K562 (cell line): ENCODE results near the gene GRIA1.

Experiments used
- ARID3A ChIP-seq: IDR thresholded peaks from 2 replicates; pipeline ENCODE4 v1.6.1; 2012; ENCODE audit warnings: low read depth, low read length, improper control_type of control experiment, borderline replicate concordance
- ESRRA ChIP-seq: fragments of 450-650 bp; IDR thresholded peaks from 2 replicates; pipeline ENCODE4 v1.6.1; 2014; ENCODE audit warnings: low read depth, mild to moderate bottlenecking, moderate library complexity, borderline replicate concordance
- MEF2D ChIP-seq: conservative IDR thresholded peaks from 2 replicates; pipeline ENCODE4 v1.6.1; 2016; ENCODE audit warnings: low read depth, missing genetic modification characterization, missing compliant biosample characterization
- POLR3G ChIP-seq: IDR thresholded peaks from 2 replicates; pipeline ENCODE4 v1.6.1; 2011; ENCODE audit not compliant: insufficient read length, insufficient replicate concordance; ENCODE audit errors: extremely low read depth
- ZNF274 ChIP-seq: IDR thresholded peaks from 2 replicates; pipeline ENCODE4 v1.6.1; 2011; ENCODE audit warnings: low read depth, mild to moderate bottlenecking, low read length, moderate library complexity, borderline replicate concordance
- ZNF512 ChIP-seq: IDR thresholded peaks from 2 replicates; pipeline ENCODE4 v1.6.1; 2016; ENCODE audit warnings: missing genetic modification characterization, missing compliant biosample characterization
- TF ChIP-seq, protein P1 (sequence below): sonication (generic); formaldehyde crosslinking; IDR thresholded peaks from 2 replicates; pipeline ENCODE4 v1.8.0; 2023; ENCODE audit warnings: mild to moderate bottlenecking, missing genetic modification reagents

- TF ChIP-seq POLR3G (no peak), ESRRA (no peak), ARID3A (no peak), ZNF274 (no peak), ZNF512 (tag) (no peak), MEF2D (tag) (no peak)
- TF ChIP-seq, protein P1, sequence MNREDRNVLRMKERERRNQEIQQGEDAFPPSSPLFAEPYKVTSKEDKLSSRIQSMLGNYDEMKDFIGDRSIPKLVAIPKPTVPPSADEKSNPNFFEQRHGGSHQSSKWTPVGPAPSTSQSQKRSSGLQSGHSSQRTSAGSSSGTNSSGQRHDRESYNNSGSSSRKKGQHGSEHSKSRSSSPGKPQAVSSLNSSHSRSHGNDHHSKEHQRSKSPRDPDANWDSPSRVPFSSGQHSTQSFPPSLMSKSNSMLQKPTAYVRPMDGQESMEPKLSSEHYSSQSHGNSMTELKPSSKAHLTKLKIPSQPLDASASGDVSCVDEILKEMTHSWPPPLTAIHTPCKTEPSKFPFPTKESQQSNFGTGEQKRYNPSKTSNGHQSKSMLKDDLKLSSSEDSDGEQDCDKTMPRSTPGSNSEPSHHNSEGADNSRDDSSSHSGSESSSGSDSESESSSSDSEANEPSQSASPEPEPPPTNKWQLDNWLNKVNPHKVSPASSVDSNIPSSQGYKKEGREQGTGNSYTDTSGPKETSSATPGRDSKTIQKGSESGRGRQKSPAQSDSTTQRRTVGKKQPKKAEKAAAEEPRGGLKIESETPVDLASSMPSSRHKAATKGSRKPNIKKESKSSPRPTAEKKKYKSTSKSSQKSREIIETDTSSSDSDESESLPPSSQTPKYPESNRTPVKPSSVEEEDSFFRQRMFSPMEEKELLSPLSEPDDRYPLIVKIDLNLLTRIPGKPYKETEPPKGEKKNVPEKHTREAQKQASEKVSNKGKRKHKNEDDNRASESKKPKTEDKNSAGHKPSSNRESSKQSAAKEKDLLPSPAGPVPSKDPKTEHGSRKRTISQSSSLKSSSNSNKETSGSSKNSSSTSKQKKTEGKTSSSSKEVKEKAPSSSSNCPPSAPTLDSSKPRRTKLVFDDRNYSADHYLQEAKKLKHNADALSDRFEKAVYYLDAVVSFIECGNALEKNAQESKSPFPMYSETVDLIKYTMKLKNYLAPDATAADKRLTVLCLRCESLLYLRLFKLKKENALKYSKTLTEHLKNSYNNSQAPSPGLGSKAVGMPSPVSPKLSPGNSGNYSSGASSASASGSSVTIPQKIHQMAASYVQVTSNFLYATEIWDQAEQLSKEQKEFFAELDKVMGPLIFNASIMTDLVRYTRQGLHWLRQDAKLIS: no peak
Measured at GRCh38 chr5:153777681-153778581, 287.5 kb downstream of the GRIA1 start.
